PC-3 (cell line): ENCODE measurements around the gene ZNF148.

Source experiments
- CTCF ChIP-seq: fragments of 300-600 bp; sonication (generic); conservative IDR thresholded peaks from 2 replicates; pipeline ENCODE4 v1.5.1; 2017; ENCODE audit warnings: antibody characterized with exemption, low read depth, mild to moderate bottlenecking, low read length
- EZH2 ChIP-seq: fragments of 300-600 bp; sonication (generic); IDR thresholded peaks from one replicate; pipeline ENCODE4 v1.6.1; 2017; ENCODE audit warnings: antibody characterized with exemption, mild to moderate bottlenecking, low read length; ENCODE audit not compliant: unreplicated experiment

- TF ChIP-seq EZH2, result no peak
- TF ChIP-seq CTCF, result no peak
Measured at GRCh38 chr3:125389282-125389681, 14.2 kb upstream of the ZNF148 start.
